H9 (cell line): ENCODE measurements around the gene NPY4R2. TPM values are rescaled to one million over a fixed set of nuclear protein-coding genes. Genes with fewer than 3 reads are reported as not detected.
"Not testable (repeated sequence)": the region's sequence is repeated elsewhere in the genome, so short reads cannot be mapped to it uniquely, and the experiment has no call there.

Source experiments
- DNase-seq: peaks from one replicate; pipeline ENCODE4 v3.0.0-alpha.2; 2017
- H2AFZ ChIP-seq: one replicate; pipeline ENCODE4 v1.6.1; 2013; ENCODE audit warnings: mild to moderate bottlenecking, low read length, control low read depth, moderate library complexity
- H2AK5ac ChIP-seq: 2 replicates; pipeline ENCODE4 v1.6.1; 2013; ENCODE audit warnings: low read length, control low read depth, mixed read lengths; ENCODE audit not compliant: insufficient read length
- H2BK120ac ChIP-seq: one replicate; pipeline ENCODE4 v1.6.1; 2013; ENCODE audit warnings: low read depth, mild to moderate bottlenecking, low read length, control low read depth, inconsistent platforms; ENCODE audit not compliant: poor library complexity, severe bottlenecking
- H2BK12ac ChIP-seq: 2 replicates; pipeline ENCODE4 v1.6.1; 2013; ENCODE audit warnings: low read length, control low read depth, mixed read lengths, low read depth; ENCODE audit not compliant: insufficient read length
- H2BK15ac ChIP-seq: 2 replicates; pipeline ENCODE4 v1.6.1; 2013; ENCODE audit warnings: low read depth, low read length, control low read depth
- H2BK20ac ChIP-seq: one replicate; pipeline ENCODE4 v1.6.1; 2013; ENCODE audit warnings: low read depth, mild to moderate bottlenecking, low read length, control low read depth, inconsistent platforms; ENCODE audit not compliant: poor library complexity, severe bottlenecking
- H2BK5ac ChIP-seq: 2 replicates; pipeline ENCODE4 v1.6.1; 2013; ENCODE audit warnings: low read length, control low read depth, mixed read lengths; ENCODE audit not compliant: insufficient read length
- H3K14ac ChIP-seq: 2 replicates; pipeline ENCODE4 v1.6.1; 2013; ENCODE audit warnings: low read length, control low read depth; ENCODE audit not compliant: insufficient read depth
- H3K18ac ChIP-seq: 2 replicates; pipeline ENCODE4 v1.6.1; 2013; ENCODE audit warnings: low read depth, mild to moderate bottlenecking, mixed read lengths, low read length, control low read depth; ENCODE audit not compliant: insufficient read length
- H3K23ac ChIP-seq: 2 replicates; pipeline ENCODE4 v1.6.1; 2013; ENCODE audit warnings: low read length, control low read depth, mixed read lengths, low read depth; ENCODE audit not compliant: insufficient read length
- H3K23me2 ChIP-seq: 2 replicates; pipeline ENCODE4 v1.6.1; 2013; ENCODE audit warnings: low read depth, mild to moderate bottlenecking, mixed read lengths, low read length, control low read depth; ENCODE audit not compliant: insufficient read length, poor library complexity, severe bottlenecking
- H3K27ac ChIP-seq: 2 replicates; pipeline ENCODE4 v1.5.1; 2013; ENCODE audit warnings: low read length, control low read depth, mixed read lengths, low read depth; ENCODE audit not compliant: insufficient read length
- H3K27me3 ChIP-seq: 2 replicates; pipeline ENCODE4 v1.6.1; 2013; ENCODE audit warnings: low read length, control low read depth, inconsistent platforms; ENCODE audit not compliant: insufficient read depth
- H3K4ac ChIP-seq: 2 replicates; pipeline ENCODE4 v1.6.1; 2013; ENCODE audit warnings: low read depth, mild to moderate bottlenecking, control low read depth, inconsistent platforms, low read length, moderate library complexity
- H3K4me1 ChIP-seq: 2 replicates; pipeline ENCODE4 v1.6.1; 2013; ENCODE audit warnings: low read length, control low read depth, inconsistent platforms; ENCODE audit not compliant: insufficient read depth
- H3K4me2 ChIP-seq: 2 replicates; pipeline ENCODE4 v1.6.1; 2013; ENCODE audit warnings: low read length, control low read depth, mixed read lengths; ENCODE audit not compliant: insufficient read length, insufficient read depth
- H3K56ac ChIP-seq: 2 replicates; pipeline ENCODE4 v1.6.1; 2013; ENCODE audit warnings: low read depth, mild to moderate bottlenecking, mixed read lengths, low read length, control low read depth; ENCODE audit not compliant: insufficient read length
- H3K79me1 ChIP-seq: 2 replicates; pipeline ENCODE4 v1.6.1; 2013; ENCODE audit warnings: low read depth, mild to moderate bottlenecking, moderate library complexity, low read length, control low read depth, inconsistent platforms; ENCODE audit not compliant: insufficient read depth, poor library complexity, severe bottlenecking
- H3K79me2 ChIP-seq: 2 replicates; pipeline ENCODE4 v1.6.1; 2013; ENCODE audit warnings: low read length, control low read depth, inconsistent platforms; ENCODE audit not compliant: insufficient read depth
- H3K9ac ChIP-seq: 2 replicates; pipeline ENCODE4 v1.6.1; 2013; ENCODE audit warnings: low read length, control low read depth, mixed read lengths; ENCODE audit not compliant: insufficient read length; ENCODE audit errors: extremely low read depth
- H3K9me3 ChIP-seq: one replicate; pipeline ENCODE4 v1.6.1; 2013; ENCODE audit warnings: low read depth, low read length, inconsistent platforms; ENCODE audit not compliant: control insufficient read depth
- H3T11ph ChIP-seq: one replicate; pipeline ENCODE4 v1.6.1; 2013; ENCODE audit warnings: mild to moderate bottlenecking, low read length, control low read depth, inconsistent platforms
- H4K20me1 ChIP-seq: one replicate; pipeline ENCODE4 v1.6.1; 2013; ENCODE audit not compliant: control insufficient read depth, insufficient read length, insufficient read depth
- H4K5ac ChIP-seq: 2 replicates; pipeline ENCODE4 v1.6.1; 2013; ENCODE audit warnings: low read depth, mild to moderate bottlenecking, mixed read lengths, low read length, control low read depth; ENCODE audit not compliant: insufficient read length
- H4K8ac ChIP-seq: replicated peaks from 2 replicates; pipeline ENCODE4 v1.6.1; 2013; ENCODE audit warnings: low read length, control low read depth, mixed read lengths, low read depth; ENCODE audit not compliant: insufficient read length
- H4K91ac ChIP-seq: 2 replicates; pipeline ENCODE4 v1.6.1; 2013; ENCODE audit warnings: low read depth, mild to moderate bottlenecking, moderate library complexity, mixed read lengths, low read length, control low read depth; ENCODE audit not compliant: insufficient read length
- H3K27ac Mint-ChIP-seq, 3 experiments: 2 replicates in 2 of 3; 3 replicates in 1 of 3; pipeline ENCODE4 v1.8.0; 2020 to 2021; ENCODE audit warnings: mixed read lengths in 3 of 3, mild to moderate bottlenecking in 1 of 3, moderate library complexity in 1 of 3
- H3K27me3 Mint-ChIP-seq: 2 replicates; pipeline ENCODE4 v1.8.0; 2021; ENCODE audit warnings: low read depth, mild to moderate bottlenecking, moderate library complexity, mixed read lengths
- H3K36me3 Mint-ChIP-seq, 3 experiments: 2 replicates in 2 of 3; 3 replicates in 1 of 3; pipeline ENCODE4 v1.8.0; 2020 to 2021; ENCODE audit warnings: low read depth in 3 of 3, mixed read lengths in 3 of 3; ENCODE audit not compliant: insufficient read depth in 1 of 3
- H3K4me1 Mint-ChIP-seq, 2 experiments: 2 replicates each; pipeline ENCODE4 v1.8.0; 2020; ENCODE audit warnings: mixed read lengths in 2 of 2
- H3K4me3 Mint-ChIP-seq, 2 experiments: 2 replicates in 1 of 2; 3 replicates in 1 of 2; pipeline ENCODE4 v1.8.0; 2020 to 2021; ENCODE audit warnings: mild to moderate bottlenecking in 2 of 2, mixed read lengths in 2 of 2, moderate library complexity in 1 of 2
- H3K9me3 Mint-ChIP-seq, 2 experiments: 2 replicates in 1 of 2; 3 replicates in 1 of 2; pipeline ENCODE4 v1.8.0; 2020; ENCODE audit warnings: mild to moderate bottlenecking in 2 of 2, mixed read lengths in 2 of 2, moderate library complexity in 1 of 2
- WGBS: extraction: QIAGEN DNeasy Blood & Tissue Kit; methylation state at CpG from one replicate; pipeline ENCODE4 v1.1.7; 2013; ENCODE audit warnings: missing lambda C conversion rate, low lambda C conversion rate, mixed read lengths; ENCODE audit not compliant: insufficient read length; ENCODE audit errors: extremely low coverage; 5-methylcytosine and 5-hydroxymethylcytosine counted together
- total RNA-seq: library from RNA; stranded (reverse); gene quantifications from 2 replicates; pipeline ENCODE4 v1.2.1, GENCODE V29; 2021

NPY4R2 gene
- total RNA-seq, 1 experiment from 2014 or later: 0.13 TPM

DNA sequence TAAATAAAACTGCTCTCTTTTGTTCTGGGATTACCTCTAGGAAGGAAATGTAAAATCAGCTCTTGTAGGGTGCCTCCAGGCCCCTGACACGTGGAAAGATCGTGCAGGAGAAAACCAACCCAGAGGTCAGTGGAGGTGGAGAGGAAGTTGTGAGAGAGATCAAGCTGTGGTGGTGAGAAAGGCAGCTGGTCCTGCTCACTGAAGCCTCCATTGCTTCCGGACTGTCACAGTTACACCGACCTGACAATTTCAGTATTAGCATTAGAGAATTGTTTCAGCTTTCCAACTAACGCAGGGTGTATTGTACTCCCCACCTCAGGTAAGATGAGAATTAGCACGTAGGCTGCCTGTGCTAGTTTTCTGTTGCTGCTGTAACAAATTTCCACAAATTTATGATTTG, 50.5 kb downstream of the NPY4R2 start:
- DNase-seq, H3T11ph ChIP-seq, H2BK15ac ChIP-seq, H3K27ac Mint-ChIP-seq, H3K79me1 ChIP-seq, H3K9me3 ChIP-seq, H3K56ac ChIP-seq, H3K4me3 Mint-ChIP-seq, H3K4ac ChIP-seq, H4K20me1 ChIP-seq, H3K36me3 Mint-ChIP-seq, H3K27me3 Mint-ChIP-seq, H2BK5ac ChIP-seq, H4K91ac ChIP-seq, H3K9ac ChIP-seq, H2BK20ac ChIP-seq, H3K14ac ChIP-seq, H2BK120ac ChIP-seq, H4K8ac ChIP-seq, H3K79me2 ChIP-seq, H3K4me1 Mint-ChIP-seq, H3K18ac ChIP-seq, H4K5ac ChIP-seq, H3K23ac ChIP-seq, H3K23me2 ChIP-seq, H2AK5ac ChIP-seq, H3K4me2 ChIP-seq, H3K27ac ChIP-seq, H3K9me3 Mint-ChIP-seq, H3K4me1 ChIP-seq, H3K27me3 ChIP-seq, H2BK12ac ChIP-seq, H2AFZ ChIP-seq: not testable (repeated sequence)
- no CpG with 5 or more reads among the region's 6 CpGs for WGBS

- H3K14ac ChIP-seq, H3K27me3 ChIP-seq, H3K4me2 ChIP-seq, H3K79me1 ChIP-seq, H2BK12ac ChIP-seq, H3T11ph ChIP-seq, H3K9me3 Mint-ChIP-seq, H3K27ac ChIP-seq, H3K4ac ChIP-seq, H4K20me1 ChIP-seq, DNase-seq, H4K5ac ChIP-seq, H3K27me3 Mint-ChIP-seq, H2BK20ac ChIP-seq, H3K27ac Mint-ChIP-seq, H2BK15ac ChIP-seq, H3K36me3 Mint-ChIP-seq, H3K4me3 Mint-ChIP-seq, H3K23ac ChIP-seq, H2BK120ac ChIP-seq, H3K4me1 ChIP-seq, H3K23me2 ChIP-seq, H2AK5ac ChIP-seq, H3K79me2 ChIP-seq, H3K9me3 ChIP-seq, H4K91ac ChIP-seq, H3K4me1 Mint-ChIP-seq, H3K18ac ChIP-seq, H3K9ac ChIP-seq, H2BK5ac ChIP-seq, H3K56ac ChIP-seq, H2AFZ ChIP-seq, H4K8ac ChIP-seq: not testable (repeated sequence)
- no CpG with 5 or more reads among the region's 3 CpGs for WGBS
These were observed 51.6 kb downstream of the NPY4R2 start for GRCh38 chr10:47970047-47970446.
